ENCODE results near the gene LRRN2. TPM values are rescaled to one million over a fixed set of nuclear protein-coding genes. Genes with fewer than 3 reads are reported as not detected.

The LRRN2 gene
- total RNA-seq, 1 donor from 2014 or later, result 2.1 TPM

GRCh38 chr1:204680461-204680860 is 5.1 kb downstream of the LRRN2 start:
- Histone ChIP-seq H3K9ac (ENCODE audit: low read depth in 1 of 3, low read length in 3 of 3) (no peak overlapping the region), H3K9me3 (ENCODE audit: control insufficient read depth in 3 of 3, low read length in 3 of 3) (no peaks in the 10 kb centered on the region), H3K27me3 (ENCODE audit: control insufficient read depth in 3 of 3, insufficient read depth in 3 of 3, low read length in 3 of 3) (peaks cover 8 to 21% (median 12%) of the 10 kb centered on the region in 3 donors), H3K27ac (ENCODE audit: low read depth, low read length) (no peak overlapping the region), H3K36me3 (ENCODE audit: control insufficient read depth in 3 of 3, insufficient read depth in 3 of 3, low read length in 3 of 3) (no peaks in the 10 kb centered on the region), H3K4me1 (ENCODE audit: control insufficient read depth in 3 of 3, insufficient read depth in 3 of 3, low read length in 3 of 3) (peaks cover 6 to 9% (median 8%) of the 10 kb centered on the region in 3 donors), H3K4me3 (ENCODE audit: low read length in 3 of 3) (no peak overlapping the region)

GRCh38 chr1:204680051-204680450 is 5.5 kb downstream of the LRRN2 start:
- no peak overlapping the region for H3K4me3 ChIP-seq (ENCODE audit: low read length in 3 of 3)
- H3K36me3 ChIP-seq (ENCODE audit: control insufficient read depth in 3 of 3, insufficient read depth in 3 of 3, low read length in 3 of 3), result no peaks in the 10 kb centered on the region
- no peaks in the 10 kb centered on the region for H3K9me3 ChIP-seq (ENCODE audit: control insufficient read depth in 3 of 3, low read length in 3 of 3)
- peaks cover 8 to 19% (median 12%) of the 10 kb centered on the region in 3 donors for H3K27me3 ChIP-seq (ENCODE audit: control insufficient read depth in 3 of 3, insufficient read depth in 3 of 3, low read length in 3 of 3)
- H3K9ac ChIP-seq (ENCODE audit: low read depth in 1 of 3, low read length in 3 of 3), result no peak overlapping the region
- H3K27ac ChIP-seq (ENCODE audit: low read depth, low read length), result no peak overlapping the region
- peaks cover 6 to 9% (median 8%) of the 10 kb centered on the region in 3 donors for H3K4me1 ChIP-seq (ENCODE audit: control insufficient read depth in 3 of 3, insufficient read depth in 3 of 3, low read length in 3 of 3)

GRCh38 chr1:204678721-204679475 is 6.6 kb downstream of the LRRN2 start:
- H3K4me1 ChIP-seq (ENCODE audit: control insufficient read depth in 3 of 3, insufficient read depth in 3 of 3, low read length in 3 of 3), result peaks cover 0 to 2% (median 0%) of the 10 kb centered on the region in 3 donors
- H3K9ac ChIP-seq (ENCODE audit: low read depth in 1 of 3, low read length in 3 of 3), result no peak overlapping the region
- H3K4me3 ChIP-seq (ENCODE audit: low read length in 3 of 3), result no peak overlapping the region
- peaks cover 6 to 9% (median 8%) of the 10 kb centered on the region in 3 donors for H3K27me3 ChIP-seq (ENCODE audit: control insufficient read depth in 3 of 3, insufficient read depth in 3 of 3, low read length in 3 of 3)
- H3K36me3 ChIP-seq (ENCODE audit: control insufficient read depth in 3 of 3, insufficient read depth in 3 of 3, low read length in 3 of 3), result no peaks in the 10 kb centered on the region
- H3K9me3 ChIP-seq (ENCODE audit: control insufficient read depth in 3 of 3, low read length in 3 of 3), result no peaks in the 10 kb centered on the region
- no peak overlapping the region for H3K27ac ChIP-seq (ENCODE audit: low read depth, low read length)

- Histone ChIP-seq H3K9ac (ENCODE audit: low read depth in 1 of 3, low read length in 3 of 3) (no peak overlapping the region), H3K36me3 (ENCODE audit: control insufficient read depth in 3 of 3, insufficient read depth in 3 of 3, low read length in 3 of 3) (no peaks in the 10 kb centered on the region), H3K4me3 (ENCODE audit: low read length in 3 of 3) (no peak overlapping the region), H3K27me3 (ENCODE audit: control insufficient read depth in 3 of 3, insufficient read depth in 3 of 3, low read length in 3 of 3) (peaks cover 0 to 12% (median 8%) of the 10 kb centered on the region in 3 donors), H3K4me1 (ENCODE audit: control insufficient read depth in 3 of 3, insufficient read depth in 3 of 3, low read length in 3 of 3) (no peaks in the 10 kb centered on the region), H3K27ac (ENCODE audit: low read depth, low read length) (no peak overlapping the region), H3K9me3 (ENCODE audit: control insufficient read depth in 3 of 3, low read length in 3 of 3) (no peaks in the 10 kb centered on the region)
Observed at GRCh38 chr1:204677864-204678263, 7.7 kb downstream of the LRRN2 start.

GRCh38 chr1:204676043-204676442 is 9.5 kb downstream of the LRRN2 start:
- H3K27me3 ChIP-seq (ENCODE audit: control insufficient read depth in 3 of 3, insufficient read depth in 3 of 3, low read length in 3 of 3), result peaks cover 0 to 12% (median 8%) of the 10 kb centered on the region in 3 donors

GRCh38 chr1:204673909-204674649 is 11.5 kb downstream of the LRRN2 start:
- peaks cover 0 to 6% (median 6%) of the 10 kb centered on the region in 3 donors for H3K4me1 ChIP-seq (ENCODE audit: control insufficient read depth in 3 of 3, insufficient read depth in 3 of 3, low read length in 3 of 3)
- H3K27ac ChIP-seq (ENCODE audit: low read depth, low read length), result no peak overlapping the region
- no peaks in the 10 kb centered on the region for H3K9me3 ChIP-seq (ENCODE audit: control insufficient read depth in 3 of 3, low read length in 3 of 3)
- H3K27me3 ChIP-seq (ENCODE audit: control insufficient read depth in 3 of 3, insufficient read depth in 3 of 3, low read length in 3 of 3), result peaks cover 0 to 17% (median 8%) of the 10 kb centered on the region in 3 donors
- H3K9ac ChIP-seq (ENCODE audit: low read depth in 1 of 3, low read length in 3 of 3), result no peak overlapping the region
- no peaks in the 10 kb centered on the region for H3K36me3 ChIP-seq (ENCODE audit: control insufficient read depth in 3 of 3, insufficient read depth in 3 of 3, low read length in 3 of 3)
- no peak overlapping the region for H3K4me3 ChIP-seq (ENCODE audit: low read length in 3 of 3)

More at GRCh38 chr1:204676043-204676442, 9.5 kb downstream of the LRRN2 start:
- no peak overlapping the region for H3K9ac ChIP-seq (ENCODE audit: low read depth in 1 of 3, low read length in 3 of 3)
- H3K36me3 ChIP-seq (ENCODE audit: control insufficient read depth in 3 of 3, insufficient read depth in 3 of 3, low read length in 3 of 3), result no peaks in the 10 kb centered on the region
- no peak overlapping the region for H3K4me3 ChIP-seq (ENCODE audit: low read length in 3 of 3)
- peaks cover 0 to 1% (median 0%) of the 10 kb centered on the region in 3 donors for H3K4me1 ChIP-seq (ENCODE audit: control insufficient read depth in 3 of 3, insufficient read depth in 3 of 3, low read length in 3 of 3)
- H3K27ac ChIP-seq (ENCODE audit: low read depth, low read length), result no peak overlapping the region
- no peaks in the 10 kb centered on the region for H3K9me3 ChIP-seq (ENCODE audit: control insufficient read depth in 3 of 3, low read length in 3 of 3)

GRCh38 chr1:204673209-204673608 is 12.3 kb downstream of the LRRN2 start:
- Histone ChIP-seq H3K9ac (ENCODE audit: low read depth in 1 of 3, low read length in 3 of 3) (no peak overlapping the region), H3K4me3 (ENCODE audit: low read length in 3 of 3) (no peak overlapping the region), H3K4me1 (ENCODE audit: control insufficient read depth in 3 of 3, insufficient read depth in 3 of 3, low read length in 3 of 3) (peaks cover 0 to 6% (median 6%) of the 10 kb centered on the region in 3 donors), H3K9me3 (ENCODE audit: control insufficient read depth in 3 of 3, low read length in 3 of 3) (no peaks in the 10 kb centered on the region), H3K27me3 (ENCODE audit: control insufficient read depth in 3 of 3, insufficient read depth in 3 of 3, low read length in 3 of 3) (peaks cover 0 to 17% (median 5%) of the 10 kb centered on the region in 3 donors), H3K27ac (ENCODE audit: low read depth, low read length) (no peak overlapping the region), H3K36me3 (ENCODE audit: control insufficient read depth in 3 of 3, insufficient read depth in 3 of 3, low read length in 3 of 3) (no peaks in the 10 kb centered on the region)

- no peak overlapping the region for H3K27ac ChIP-seq (ENCODE audit: low read depth, low read length)
- H3K4me1 ChIP-seq (ENCODE audit: control insufficient read depth in 3 of 3, insufficient read depth in 3 of 3, low read length in 3 of 3), result peaks cover 0 to 6% (median 6%) of the 10 kb centered on the region in 3 donors
- no peaks in the 10 kb centered on the region for H3K36me3 ChIP-seq (ENCODE audit: control insufficient read depth in 3 of 3, insufficient read depth in 3 of 3, low read length in 3 of 3)
- H3K9ac ChIP-seq (ENCODE audit: low read depth in 1 of 3, low read length in 3 of 3), result no peak overlapping the region
- no peak overlapping the region for H3K4me3 ChIP-seq (ENCODE audit: low read length in 3 of 3)
- H3K9me3 ChIP-seq (ENCODE audit: control insufficient read depth in 3 of 3, low read length in 3 of 3), result no peaks in the 10 kb centered on the region
- peaks cover 0 to 14% (median 2%) of the 10 kb centered on the region in 3 donors for H3K27me3 ChIP-seq (ENCODE audit: control insufficient read depth in 3 of 3, insufficient read depth in 3 of 3, low read length in 3 of 3)
Observed at GRCh38 chr1:204672482-204673121, 12.9 kb downstream of the LRRN2 start.

- peaks cover 0 to 12% (median 0%) of the 10 kb centered on the region in 3 donors for H3K27me3 ChIP-seq (ENCODE audit: control insufficient read depth in 3 of 3, insufficient read depth in 3 of 3, low read length in 3 of 3)
- peaks cover 0 to 6% (median 6%) of the 10 kb centered on the region in 3 donors for H3K4me1 ChIP-seq (ENCODE audit: control insufficient read depth in 3 of 3, insufficient read depth in 3 of 3, low read length in 3 of 3)
- H3K9me3 ChIP-seq (ENCODE audit: control insufficient read depth in 3 of 3, low read length in 3 of 3), result no peaks in the 10 kb centered on the region
- no peak overlapping the region for H3K4me3 ChIP-seq (ENCODE audit: low read length in 3 of 3)
- no peak overlapping the region for H3K27ac ChIP-seq (ENCODE audit: low read depth, low read length)
- H3K9ac ChIP-seq (ENCODE audit: low read depth in 1 of 3, low read length in 3 of 3), result no peak overlapping the region
- no peaks in the 10 kb centered on the region for H3K36me3 ChIP-seq (ENCODE audit: control insufficient read depth in 3 of 3, insufficient read depth in 3 of 3, low read length in 3 of 3)
Observed at GRCh38 chr1:204672069-204672468, 13.5 kb downstream of the LRRN2 start.

Data from skeletal muscle tissue (tissue), 4 donors.